GM18907 (cell line): ENCODE data around the gene ADO.
A peak's percentile ranks its signal among the peaks of the same experiment; 100 is the strongest.

Source experiments
- ATAC-seq: cut with Tn5 transposase; IDR thresholded peaks from one replicate; pipeline ENCODE4 v1.9.1; 2021; ENCODE audit warnings: mild to moderate bottlenecking, moderate library complexity; ENCODE audit not compliant: unreplicated experiment

The ADO gene

DNA sequence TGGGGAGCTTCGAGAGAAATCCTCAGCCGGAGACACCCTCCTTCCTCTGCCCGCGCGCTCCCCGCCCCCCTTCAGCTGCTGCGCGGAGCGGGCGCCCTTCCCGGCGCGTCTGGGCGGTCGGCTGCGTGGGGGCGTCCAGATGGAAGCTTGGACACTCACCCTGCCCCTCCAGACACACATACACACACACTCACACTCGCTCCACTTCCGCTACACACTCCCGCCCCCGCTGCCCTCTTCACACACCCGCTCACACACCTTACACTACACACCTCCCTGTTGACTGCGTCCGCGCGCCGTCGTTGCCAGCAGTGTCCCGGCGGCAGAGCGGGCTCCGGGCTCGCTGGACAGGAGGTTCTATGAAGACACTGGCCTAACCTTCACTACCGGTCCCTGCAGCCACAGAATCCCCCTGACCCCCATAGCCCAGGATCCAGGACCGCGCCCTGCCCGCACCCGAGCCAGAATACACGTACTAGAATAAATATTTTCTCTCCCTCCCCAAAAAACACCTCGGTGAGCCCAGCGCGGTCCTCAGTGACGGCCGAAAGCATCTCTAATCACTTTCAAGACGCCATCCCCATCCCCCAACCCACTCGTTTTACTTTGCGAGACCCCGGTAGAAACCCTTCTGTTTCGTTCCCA is 12.7 kb downstream of the ADO start:
- peak; percentile 23 for ATAC-seq

DNA sequence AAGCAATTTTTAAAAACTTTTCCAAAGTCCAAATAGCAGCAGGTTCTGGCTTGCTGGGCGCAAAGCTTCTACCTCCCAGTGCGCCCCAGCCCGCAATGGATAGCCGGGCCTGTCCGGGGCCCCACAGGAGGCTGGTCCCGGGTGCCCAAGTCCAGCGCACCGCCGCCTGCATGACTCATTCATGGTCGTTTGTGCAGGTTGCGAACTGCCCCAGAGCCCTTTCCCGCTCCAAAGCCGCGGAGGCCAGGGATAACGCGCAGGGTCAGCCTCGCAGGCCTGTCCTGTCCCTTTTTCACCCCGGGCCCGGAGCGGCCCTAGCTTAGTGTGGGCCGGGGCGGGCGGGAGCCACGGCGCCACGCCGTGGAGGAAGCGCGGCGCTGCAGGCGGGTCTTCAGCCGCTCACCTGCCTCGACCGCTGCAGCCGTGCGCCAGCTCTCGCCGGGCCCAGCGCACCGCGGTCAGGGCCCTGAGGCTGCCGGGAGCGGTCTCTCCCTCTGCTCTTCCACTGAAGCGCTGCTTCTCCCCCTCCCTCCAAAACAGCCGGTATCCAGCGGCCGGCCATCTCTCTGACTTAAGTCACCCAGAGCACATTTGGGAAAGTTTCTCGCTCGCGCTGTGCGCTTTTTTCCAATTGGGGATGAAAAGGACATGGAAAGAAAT is 13.4 kb downstream of the ADO start:
- ATAC-seq, result peak; percentile 38

DNA sequence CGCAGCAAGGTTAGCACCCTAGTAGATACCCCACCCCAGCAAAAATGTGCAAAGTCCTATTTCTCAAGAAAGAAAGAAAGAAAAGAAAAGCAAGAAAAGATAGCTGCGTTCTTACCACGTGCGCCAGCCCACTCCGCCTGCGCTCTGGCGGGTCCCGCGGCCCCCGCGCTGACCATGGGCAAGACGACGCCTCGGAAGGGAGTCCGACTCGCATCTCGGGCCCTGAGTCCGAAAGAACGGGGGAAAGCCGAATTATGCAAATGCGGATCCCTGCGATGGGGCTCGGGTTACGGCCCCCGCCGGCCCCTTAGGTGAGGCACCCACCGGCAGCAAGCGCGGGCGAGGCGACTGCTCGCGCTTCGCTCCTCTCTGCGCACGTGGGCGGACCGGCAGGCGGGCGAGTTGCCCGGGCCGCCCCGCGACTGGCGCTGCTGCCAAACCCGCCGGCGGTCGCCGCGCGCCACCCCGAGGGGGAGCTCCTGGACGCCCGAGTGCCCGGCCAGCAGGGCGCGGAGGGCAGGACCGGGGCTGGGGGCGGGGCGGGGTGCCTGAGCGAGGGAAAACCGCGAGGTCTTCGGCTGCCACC is 14.0 kb downstream of the ADO start:
- no peak for ATAC-seq

DNA sequence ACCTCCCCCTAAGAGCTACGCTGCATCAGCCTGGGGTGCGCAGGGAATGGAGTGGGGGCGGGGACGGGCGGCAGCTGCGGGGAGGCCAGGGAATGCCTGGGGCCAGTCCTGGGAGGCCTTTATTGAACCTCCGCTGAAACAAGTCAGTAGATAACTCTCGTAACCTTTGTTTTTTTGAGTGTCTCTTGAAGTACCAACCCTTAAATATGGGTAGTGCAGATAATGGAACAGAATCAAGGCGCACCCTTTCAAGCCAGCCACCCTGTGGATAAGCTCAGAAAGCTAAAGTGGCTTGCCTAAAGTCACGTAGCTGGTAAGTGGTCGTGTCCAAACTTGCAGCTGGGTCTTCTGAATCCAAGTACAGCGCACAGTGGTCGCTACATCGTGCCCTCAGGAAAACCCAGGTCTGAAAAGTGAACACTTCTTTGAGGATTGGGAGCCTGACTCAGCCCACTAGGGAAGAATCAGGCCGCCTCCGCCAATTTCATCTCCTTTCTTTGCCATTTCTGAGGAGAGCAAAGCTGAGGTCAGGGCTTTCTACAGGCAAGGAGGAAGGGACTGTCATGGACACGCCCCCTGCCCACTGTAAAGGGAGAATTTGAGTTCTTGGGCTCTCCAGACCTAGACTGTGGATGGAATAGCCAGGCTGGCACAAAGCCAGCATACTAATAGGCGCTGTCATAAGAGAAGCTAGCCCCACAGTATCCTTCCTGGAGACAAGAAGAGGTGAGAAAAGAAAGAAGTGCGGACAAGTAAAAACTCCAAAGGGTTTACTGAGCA is 14.8 kb downstream of the ADO start:
- no peak for ATAC-seq

DNA sequence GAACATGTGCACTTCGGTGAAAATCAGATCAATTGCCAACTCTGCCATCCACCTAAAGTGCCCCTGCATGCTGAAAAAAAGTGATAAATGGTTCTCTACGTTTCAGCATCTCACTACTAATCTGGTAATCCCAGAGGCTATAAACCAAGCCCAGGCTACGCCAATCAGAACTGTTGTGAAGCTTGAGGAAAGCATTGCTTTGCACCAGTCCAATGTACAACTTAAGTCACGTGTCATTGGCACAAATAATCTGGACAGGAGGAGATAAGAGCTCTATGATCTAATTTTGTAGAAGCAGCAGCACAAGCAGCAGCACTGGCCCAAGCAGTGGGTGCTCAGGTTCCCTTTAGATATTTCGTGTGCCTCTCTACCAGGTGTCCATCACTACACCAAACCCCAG is 16.1 kb downstream of the ADO start:
- no peak for ATAC-seq

DNA sequence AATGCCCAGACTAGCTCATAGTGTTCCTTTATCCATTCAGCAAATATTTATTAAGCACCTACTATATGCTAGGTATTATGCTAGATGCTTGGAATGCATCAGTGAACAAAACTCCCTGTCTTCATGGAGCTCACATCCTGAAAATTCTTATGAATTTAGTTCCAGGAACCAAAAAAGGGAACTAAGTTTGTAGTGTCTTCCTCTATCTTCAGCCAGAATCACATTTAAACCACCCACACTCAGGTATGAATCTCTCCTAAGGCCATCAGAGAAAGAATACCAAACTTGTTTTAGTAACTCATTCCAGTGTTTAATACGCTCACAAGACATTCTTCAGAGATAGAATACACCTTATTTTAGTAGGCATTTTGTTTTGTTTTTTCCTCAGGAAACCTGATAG is 21.8 kb downstream of the ADO start:
- ATAC-seq, result no peak

DNA sequence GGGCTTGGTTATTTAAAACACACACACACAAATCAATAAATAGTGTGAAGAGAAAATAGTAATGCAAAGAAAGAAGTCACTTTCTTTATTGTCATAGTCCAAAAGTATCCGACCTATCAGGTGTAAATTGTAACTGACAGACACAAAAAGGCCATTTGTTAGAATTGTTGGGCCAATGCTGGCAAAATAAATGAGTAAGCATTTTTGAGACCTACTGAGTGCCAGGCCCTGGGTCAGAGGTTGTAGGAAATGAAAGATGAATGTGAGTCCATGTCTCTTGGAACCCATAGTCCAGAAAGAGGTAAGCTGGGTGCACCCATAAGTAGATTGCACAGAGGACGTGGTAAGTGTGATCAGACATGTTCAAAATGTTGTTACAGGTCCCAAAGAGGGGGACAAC is 25.1 kb downstream of the ADO start:
- ATAC-seq, result no peak

DNA sequence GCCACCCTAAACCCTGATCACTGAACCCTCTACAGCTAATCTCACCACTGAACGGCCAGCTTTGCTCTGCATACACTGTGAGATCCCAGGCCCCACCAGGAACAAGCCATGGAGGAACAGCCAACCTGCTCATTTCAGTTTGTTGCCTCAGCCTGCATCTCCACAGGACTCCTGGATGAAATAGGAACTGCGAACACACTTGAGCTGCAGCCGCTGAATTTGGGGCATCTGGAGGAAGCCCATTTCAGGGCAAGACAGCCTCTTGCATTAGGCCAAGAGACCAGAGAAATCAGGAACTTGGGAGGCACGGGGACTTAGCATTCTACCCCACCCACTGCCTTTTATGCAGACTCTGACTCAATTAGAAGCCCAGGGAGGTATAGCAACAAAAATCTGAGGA is 26.2 kb downstream of the ADO start:
- ATAC-seq, result no peak

DNA sequence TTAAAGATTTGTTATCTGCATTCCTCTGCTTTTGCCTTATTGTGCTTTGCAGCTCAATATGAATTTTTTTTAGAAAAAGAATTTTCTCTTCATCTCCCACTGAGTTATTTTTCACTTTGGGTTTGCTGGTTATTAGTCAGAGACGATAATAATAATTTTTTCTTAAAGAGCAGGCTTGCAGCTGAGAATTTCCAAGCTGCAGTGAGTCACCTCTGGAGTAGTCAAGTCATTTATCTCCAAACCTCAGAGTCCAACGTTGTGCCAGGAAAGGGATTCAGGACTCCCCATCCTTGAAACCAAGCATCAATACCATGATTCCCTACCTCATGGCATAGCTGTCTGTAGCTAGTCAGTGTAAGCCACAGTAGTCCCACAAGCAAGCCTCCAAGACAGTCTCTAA is 26.8 kb downstream of the ADO start:
- ATAC-seq, result no peak

DNA sequence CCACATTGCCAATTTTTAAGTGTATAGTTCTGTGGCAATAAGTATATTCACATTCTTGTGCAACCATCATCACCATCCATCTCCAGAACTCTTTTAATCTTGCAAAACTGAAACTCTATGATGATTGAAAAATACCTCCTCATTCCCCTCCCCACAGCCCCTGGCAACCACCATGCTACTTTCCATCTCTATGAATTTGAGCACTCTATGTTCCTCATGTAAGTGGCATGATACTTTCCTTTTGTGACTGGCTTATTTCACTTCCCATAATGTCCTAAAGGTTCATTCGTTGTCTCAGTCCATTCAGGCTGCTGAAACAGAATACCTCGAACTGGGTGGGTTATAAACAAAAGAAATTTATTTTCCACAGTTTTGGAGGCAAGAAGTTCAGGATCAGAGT is 35.1 kb downstream of the ADO start:
- ATAC-seq, result no peak

DNA sequence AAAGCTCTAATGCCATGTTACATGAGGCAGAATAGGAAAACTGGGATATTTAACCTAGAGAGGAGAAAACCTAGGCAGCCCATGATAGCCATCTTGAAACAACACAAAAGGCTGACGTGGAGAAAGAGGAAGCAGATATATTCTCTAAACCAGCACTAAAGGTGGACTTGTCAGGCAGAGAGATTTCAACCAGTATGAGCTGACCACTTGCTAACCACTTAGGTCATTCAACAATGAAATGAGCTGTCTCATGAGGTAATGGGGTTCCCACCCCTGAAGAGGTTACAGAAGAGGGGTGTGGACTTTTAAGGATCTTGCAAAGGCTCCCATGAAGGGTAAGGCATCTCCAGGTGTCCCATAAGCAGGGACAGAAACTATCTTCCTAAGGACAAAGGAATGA is 38.5 kb downstream of the ADO start:
- ATAC-seq, result peak; percentile 56

DNA sequence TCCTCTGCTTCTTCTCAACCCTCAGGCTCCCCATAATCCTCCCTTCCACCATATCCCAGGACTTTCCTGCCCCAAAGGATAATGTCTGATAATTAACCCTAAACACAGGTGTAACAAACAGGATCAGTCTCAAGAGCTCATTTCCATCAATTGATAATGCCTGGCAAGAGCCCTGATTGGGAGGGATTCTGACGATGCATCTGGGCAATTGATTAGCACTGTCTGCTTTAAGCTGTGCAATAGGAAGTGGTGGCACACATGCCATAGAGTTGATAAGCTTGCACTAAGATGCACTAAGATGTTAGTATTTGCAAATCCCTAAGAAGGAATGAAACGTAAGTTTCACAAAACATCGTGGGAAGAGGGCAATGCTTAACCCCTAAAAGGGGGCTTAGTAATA is 39.1 kb downstream of the ADO start:
- no peak for ATAC-seq

DNA sequence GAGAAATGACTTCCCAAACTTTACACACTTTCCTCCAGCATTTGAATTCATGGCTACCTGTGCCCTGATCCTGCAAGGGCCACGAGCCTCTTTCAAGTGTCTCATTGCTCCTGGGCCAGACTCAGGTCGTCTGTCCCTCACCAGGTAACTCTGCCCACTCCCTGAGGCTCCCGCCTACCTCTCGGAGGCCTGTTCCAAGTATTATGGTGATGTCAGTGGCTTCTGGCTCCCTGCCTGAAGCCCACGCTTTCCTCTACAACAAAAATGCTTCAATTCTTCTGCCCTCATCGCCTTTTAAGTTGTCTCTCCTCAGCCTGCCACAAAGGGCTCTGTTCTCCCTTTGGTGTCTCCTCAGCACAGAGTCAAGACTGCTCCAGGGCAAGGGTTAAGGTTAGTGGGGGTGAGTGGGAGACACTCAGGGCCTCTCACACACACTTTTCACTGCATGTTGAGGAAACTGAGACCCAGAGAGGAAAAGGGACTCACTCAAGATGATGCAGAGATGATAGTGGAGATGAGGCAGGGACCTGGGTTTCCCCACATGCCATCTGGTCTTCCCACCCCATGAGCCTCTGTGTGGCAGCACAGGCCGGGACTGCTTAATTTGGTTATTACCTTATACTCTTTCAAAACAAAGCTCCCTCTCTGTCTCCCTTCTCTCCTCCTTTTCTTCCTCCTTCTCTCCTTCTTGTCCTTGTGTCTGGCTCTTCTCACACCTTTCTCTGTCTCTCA is 39.9 kb downstream of the ADO start:
- no peak for ATAC-seq

DNA sequence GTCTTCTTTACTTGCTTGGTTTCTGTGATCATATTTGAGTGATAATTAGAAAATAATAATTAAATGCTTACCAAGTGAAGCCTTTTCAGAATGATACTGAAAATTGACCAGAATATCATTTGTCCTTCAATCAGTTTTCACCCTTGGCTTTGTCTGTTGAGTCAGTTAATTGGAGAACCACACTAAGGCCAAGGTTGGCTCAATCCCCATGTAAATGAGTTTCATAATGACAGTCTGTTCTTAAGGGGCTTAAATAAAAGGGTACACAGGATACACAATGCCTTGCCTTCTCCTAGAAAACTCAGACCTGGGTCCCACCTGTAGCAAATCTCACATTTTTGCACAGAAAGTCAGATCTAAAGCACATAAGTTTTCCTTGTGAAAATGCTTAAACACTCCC is 42.9 kb downstream of the ADO start:
- no peak for ATAC-seq

DNA sequence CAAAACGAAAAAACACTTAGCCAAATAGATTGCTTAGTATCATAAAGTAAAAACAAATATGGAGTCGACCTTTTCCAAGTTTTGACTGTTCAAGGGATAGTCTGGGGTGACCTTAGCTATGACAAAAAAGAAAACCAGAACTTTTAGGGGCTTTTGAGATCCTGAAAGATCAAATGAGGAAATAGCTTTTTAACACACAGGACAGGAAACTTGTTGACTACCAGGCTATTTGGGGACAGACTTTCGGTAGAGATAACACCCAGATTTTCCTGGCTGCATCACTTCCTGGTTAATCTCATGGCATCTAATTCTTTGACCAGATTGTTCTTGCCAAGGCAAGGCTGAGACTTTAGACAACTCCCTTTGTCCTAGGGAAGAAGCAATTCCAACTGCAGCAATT is 46.1 kb downstream of the ADO start:
- no peak for ATAC-seq

DNA sequence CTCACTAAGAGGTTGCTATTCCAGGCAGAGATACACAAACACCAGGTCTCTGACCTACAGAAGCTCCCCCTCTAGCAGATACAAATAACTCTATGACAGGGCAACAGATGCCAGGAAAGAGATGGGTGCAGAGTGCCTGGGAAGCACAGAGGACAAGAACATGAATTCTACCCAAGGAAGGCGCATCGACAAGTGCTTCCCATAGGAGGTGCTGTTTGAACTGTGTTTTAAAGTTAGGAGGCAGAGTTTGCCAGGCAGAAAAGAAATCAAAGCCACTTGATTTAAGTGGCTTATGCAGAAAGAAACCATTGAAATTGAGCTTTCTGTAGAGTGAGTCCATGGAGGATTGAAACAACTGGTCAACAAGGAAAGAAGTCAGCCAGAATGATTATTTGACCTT is 46.9 kb downstream of the ADO start:
- ATAC-seq, result no peak

DNA sequence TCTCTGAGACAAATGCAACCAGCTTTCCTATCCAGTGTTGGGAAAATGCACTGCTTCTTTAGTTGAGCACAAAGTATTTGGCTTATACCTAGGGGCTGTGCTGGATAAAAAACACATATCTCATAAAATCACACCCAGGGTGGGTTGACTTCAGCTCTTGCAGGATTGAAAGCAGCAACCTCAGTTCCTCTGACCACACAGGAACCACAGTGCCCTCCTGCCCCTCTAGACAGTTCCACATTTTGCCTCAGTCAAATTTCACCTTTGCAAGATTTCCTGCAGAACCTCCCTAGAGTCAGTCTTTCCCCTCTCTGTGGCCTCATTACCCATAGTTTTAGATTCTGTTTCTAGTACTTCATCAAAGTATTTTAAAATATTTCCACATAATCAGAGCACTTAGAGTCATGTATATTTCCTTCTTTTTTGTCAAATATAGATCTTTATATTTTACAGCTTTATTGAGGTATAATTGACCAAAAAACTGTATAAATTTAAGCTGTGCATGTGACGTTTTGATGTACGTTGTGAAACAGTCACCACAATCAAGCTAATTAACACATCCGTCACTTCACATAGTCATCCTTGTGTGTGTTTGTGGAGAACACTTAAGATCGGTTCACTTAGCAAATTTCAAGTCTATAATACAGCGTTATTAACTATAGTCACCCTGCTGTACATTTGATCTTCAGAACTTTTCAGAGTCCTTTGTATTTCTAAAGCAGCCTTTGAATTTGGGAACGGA is 48.6 kb downstream of the ADO start:
- ATAC-seq, result peak; percentile 85

DNA sequence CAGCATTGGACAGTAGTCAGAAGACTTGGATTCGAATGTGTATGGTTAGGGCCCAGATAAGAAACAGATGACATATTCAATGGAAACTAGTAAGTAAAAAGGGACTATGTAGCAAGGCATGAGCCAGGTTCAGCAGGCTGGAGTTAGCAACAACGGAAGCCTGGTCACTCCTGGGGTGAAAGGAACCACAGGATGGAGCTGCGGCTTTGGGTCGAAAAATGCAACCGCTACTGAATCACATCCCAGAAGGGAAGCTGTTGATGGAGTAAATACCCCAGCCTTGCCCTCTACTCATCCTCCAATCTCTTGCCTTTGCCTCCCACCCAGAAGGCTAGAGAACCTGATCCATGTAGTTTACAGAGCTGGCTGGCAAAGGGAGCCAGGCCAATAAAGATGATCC is 49.2 kb downstream of the ADO start:
- ATAC-seq, result peak; percentile 31

DNA sequence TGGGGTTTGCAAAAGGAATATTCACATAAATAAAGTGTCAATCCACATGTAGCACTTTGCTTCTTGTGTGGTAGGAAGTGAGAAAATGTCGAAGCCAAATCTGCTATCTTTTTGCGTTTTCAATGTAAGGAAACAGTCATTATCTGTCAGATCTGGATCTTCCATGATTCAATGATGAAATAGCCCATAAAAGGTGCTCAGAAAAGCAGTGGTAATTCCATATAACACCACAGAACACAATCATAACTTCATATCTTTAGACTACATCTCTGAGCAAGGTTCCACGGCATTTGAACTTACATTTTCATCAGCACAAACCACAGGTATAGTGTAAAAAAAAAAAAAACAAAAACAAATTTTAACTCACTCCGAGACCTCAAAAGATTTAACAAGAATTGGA is 51.5 kb downstream of the ADO start:
- no peak for ATAC-seq
